GM13977 (cell line): ENCODE data around the gene DCTN5.
A peak's percentile ranks its signal among the peaks of the same experiment; 100 is the strongest.

Experiments used
- DNase-seq: peaks from one replicate; pipeline ENCODE4 v3.0.0; 2012; ENCODE audit warnings: low spot score
- CTCF ChIP-seq: IDR thresholded peaks from 2 replicates; pipeline ENCODE4 v1.5.1; 2012; ENCODE audit warnings: mild to moderate bottlenecking, control low read depth; ENCODE audit not compliant: insufficient read depth; ENCODE audit errors: extremely low read depth, missing control alignments
- in situ Hi-C: fragments of 300-500 bp; cut with MboI; formaldehyde crosslinking; loops from one replicate; pipeline ENCODE4 v1.12.0; 2022; ENCODE audit warnings: low sequenced_read_pairs, low pct_unique_long_range_greater_than_20kb, mixed read lengths, inconsistent platforms; ENCODE audit not compliant: unreplicated experiment

DCTN5 gene

GRCh38 chr16:23640931-23641765 lies at the start of gene DCTN5, which contains the start of gene PALB2:
DCTN5 (plus strand) TSS chr16:23641466; CDS start chr16:23641543, 77 bp downstream.
PALB2 (minus strand) TSS chr16:23641310; CDS start chr16:23641157, 153 bp downstream.
- no peak for TF ChIP-seq CTCF
- in situ Hi-C loops: no loop called here
- peak; percentile 95 for DNase-seq

- TF ChIP-seq CTCF: no peak
- no peak for DNase-seq
Observed at GRCh38 chr16:23594186-23594585, 47.1 kb upstream of the DCTN5 start.

GRCh38 chr16:23595246-23595950 lies 45.9 kb upstream of the DCTN5 start:
- DNase-seq: no peak
- no peak for TF ChIP-seq CTCF
- in situ Hi-C loops: no loop called here

More at GRCh38 chr16:23594186-23594585, 47.1 kb upstream of the DCTN5 start:
- in situ Hi-C loops: no loop called here

GRCh38 chr16:23595951-23596720 lies 45.1 kb upstream of the DCTN5 start, which contains the start of gene NDUFAB1:
NDUFAB1 (minus strand) TSS chr16:23596316; CDS start chr16:23596290, 26 bp downstream.
- TF ChIP-seq CTCF: peak; percentile 99
- in situ Hi-C loops: no loop called here
- DNase-seq: peak; percentile 95

GRCh38 chr16:23597003-23597756 lies 44.1 kb upstream of the DCTN5 start:
- peak; percentile 59 for DNase-seq

More at GRCh38 chr16:23597003-23597756, 44.1 kb upstream of the DCTN5 start:
- peak; percentile 56 for TF ChIP-seq CTCF
- in situ Hi-C loops: no loop called here
